ENCODE data around the gene LRCH4.
A peak's percentile ranks its signal among the peaks of the same experiment; 100 is the strongest.

Gene LRCH4

DNA sequence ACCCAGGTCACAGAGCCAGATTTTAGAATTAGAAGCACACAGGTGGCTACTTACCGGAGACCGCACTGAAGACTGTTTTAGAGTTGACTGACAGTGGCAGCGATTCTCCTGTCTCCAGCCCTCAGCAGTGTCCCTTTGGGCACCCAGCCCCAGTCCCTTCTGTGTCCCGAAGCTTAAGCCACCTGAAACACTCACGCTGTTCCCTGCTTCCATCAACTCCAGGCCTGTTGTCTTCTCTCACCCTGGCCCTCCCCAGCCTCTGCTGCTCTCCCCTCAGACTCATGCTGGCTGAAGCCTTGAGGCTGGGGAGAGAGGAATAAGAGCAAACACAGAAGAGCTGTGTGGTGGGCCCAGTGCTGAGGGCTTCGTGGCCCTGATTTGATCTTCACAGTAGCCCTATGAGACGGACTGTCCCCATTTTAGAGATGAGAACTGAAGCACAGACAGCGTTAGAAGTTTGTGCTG is 22.8 kb downstream of the LRCH4 start:
- DNase-seq (ENCODE audit: low read depth), result no peak
- TF ChIP-seq, protein P1, sequence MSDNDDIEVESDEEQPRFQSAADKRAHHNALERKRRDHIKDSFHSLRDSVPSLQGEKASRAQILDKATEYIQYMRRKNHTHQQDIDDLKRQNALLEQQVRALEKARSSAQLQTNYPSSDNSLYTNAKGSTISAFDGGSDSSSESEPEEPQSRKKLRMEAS (IDR thresholded peaks at IDR 0.05; ENCODE audit: low read depth, low read length), result no peak
- TF ChIP-seq, protein P2, sequence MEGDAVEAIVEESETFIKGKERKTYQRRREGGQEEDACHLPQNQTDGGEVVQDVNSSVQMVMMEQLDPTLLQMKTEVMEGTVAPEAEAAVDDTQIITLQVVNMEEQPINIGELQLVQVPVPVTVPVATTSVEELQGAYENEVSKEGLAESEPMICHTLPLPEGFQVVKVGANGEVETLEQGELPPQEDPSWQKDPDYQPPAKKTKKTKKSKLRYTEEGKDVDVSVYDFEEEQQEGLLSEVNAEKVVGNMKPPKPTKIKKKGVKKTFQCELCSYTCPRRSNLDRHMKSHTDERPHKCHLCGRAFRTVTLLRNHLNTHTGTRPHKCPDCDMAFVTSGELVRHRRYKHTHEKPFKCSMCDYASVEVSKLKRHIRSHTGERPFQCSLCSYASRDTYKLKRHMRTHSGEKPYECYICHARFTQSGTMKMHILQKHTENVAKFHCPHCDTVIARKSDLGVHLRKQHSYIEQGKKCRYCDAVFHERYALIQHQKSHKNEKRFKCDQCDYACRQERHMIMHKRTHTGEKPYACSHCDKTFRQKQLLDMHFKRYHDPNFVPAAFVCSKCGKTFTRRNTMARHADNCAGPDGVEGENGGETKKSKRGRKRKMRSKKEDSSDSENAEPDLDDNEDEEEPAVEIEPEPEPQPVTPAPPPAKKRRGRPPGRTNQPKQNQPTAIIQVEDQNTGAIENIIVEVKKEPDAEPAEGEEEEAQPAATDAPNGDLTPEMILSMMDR (IDR thresholded peaks at IDR 0.05; ENCODE audit: low read depth, low read length), result no peak
- TF ChIP-seq POLR2A (IDR thresholded peaks at IDR 0.05; ENCODE audit: extremely low read depth, insufficient read length) (no peak), MYC (IDR thresholded peaks at IDR 0.05; ENCODE audit: low read depth, low read length) (no peak)
- no peak overlapping the region for H3K4me3 ChIP-seq (ENCODE audit: low read depth, low read length)

DNA sequence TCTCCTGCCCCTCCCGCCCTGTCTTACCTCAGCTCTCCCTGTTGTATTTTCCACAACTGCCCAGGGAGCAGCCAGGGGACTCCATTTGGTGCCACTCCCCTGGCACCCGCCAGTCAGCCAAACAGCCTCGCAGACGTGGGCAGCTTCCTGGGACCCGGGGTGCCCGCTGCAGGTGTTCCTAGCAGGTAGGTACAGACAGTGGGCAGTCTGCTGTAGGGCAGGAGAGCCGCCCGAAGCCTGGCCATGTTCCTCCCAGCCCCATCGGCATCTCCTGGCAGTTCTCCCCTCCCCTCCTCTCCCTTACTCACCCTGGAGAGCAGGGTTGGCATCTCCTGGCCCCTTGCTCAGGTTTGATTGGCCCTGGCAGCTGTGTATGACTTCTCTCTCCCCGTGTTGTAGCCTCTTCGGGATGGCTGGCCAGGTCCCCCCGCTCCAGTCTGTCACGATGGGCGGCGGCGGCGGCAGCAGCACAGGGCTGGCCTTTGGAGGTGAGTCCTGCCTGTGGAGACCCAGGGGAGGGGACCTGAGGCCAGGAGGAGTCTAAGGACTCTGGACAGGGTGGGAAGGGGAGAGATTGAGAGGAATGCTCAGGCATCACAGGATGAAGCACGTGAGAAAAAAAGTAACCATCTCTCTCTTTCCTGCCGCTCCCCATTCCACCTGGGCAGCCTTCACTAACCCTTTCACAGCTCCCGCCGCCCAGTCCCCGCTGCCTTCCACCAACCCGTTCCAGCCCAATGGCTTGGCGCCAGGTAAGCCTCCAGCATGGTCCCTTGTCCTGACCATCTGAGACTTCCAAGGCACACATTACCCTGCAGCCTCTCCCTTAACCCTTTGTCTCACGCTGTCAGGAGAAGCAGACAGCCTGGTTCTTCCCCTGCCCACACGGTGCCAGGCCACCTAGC is 23.5 kb downstream of the LRCH4 start:
- DNase-seq (ENCODE audit: low read depth), result no peak
- TF ChIP-seq, protein P1 (IDR thresholded peaks at IDR 0.05; ENCODE audit: low read depth, low read length), result no peak
- TF ChIP-seq, protein P2 (IDR thresholded peaks at IDR 0.05; ENCODE audit: low read depth, low read length), result no peak
- no peak for TF ChIP-seq MYC (IDR thresholded peaks at IDR 0.05; ENCODE audit: low read depth, low read length)
- no peak for TF ChIP-seq POLR2A (IDR thresholded peaks at IDR 0.05; ENCODE audit: extremely low read depth, insufficient read length)

DNA sequence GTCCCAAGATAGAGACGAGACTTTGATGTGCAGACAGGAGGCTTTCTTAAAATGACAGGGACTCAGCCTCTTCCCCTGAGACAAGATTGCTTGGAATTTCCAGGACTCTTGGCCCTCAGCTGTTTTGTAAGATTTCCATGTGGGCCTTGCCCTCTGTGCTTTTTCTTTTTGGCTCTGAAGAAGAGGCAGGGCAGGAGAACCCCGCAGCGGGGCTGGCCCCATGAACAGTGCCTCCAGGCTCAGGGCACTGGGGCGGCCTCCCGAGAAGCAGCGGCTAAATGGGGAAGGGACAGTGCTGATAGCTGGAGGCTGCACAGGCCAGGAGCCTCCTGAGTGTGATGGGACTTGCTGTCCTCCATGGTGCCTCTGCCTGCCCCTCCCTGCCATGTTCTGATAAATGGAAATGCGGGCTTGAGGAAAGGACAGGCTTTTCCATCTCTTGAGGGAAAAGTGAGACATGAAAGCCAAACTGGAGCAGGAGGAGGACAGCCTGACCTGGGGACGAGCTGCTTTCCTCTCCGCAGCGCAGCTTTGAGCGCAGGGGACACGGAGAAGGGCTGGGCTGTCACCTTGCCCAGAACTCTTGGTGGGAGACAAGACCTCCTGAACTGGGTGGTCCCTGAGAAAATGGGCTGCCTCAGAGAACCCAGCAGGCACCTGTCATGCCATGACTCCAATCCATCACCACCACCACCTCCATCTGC is 24.3 kb downstream of the LRCH4 start:
- no peak for DNase-seq (ENCODE audit: low read depth)

More for the DNA sequence above, 23.5 kb downstream of the LRCH4 start:
- no peak overlapping the region for H3K4me3 ChIP-seq (ENCODE audit: low read depth, low read length)

DNA sequence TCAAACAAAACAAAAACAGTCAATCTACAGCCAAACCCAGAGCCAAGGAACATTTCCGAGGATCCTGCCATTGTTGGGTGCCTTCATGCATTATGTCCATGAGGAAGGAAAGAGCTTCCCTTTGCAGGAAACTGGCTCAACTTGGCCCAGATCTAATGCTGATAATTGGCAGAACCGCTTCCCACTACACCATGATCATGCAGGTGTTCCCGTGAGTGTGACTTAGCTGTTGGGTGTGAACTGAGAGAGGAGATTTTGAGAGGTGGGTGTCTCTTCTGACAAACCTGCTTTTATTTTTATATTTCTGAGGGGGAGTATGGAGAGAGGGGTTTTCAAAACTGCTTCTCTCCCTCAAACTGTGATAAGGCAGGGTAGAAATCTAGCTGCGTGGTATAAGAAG is 26.8 kb downstream of the LRCH4 start:
- no peak for DNase-seq (ENCODE audit: low read depth)
- H3K4me3 ChIP-seq (ENCODE audit: low read depth, low read length), result no peak overlapping the region
- TF ChIP-seq, protein P2 (IDR thresholded peaks at IDR 0.05; ENCODE audit: low read depth, low read length), result no peak
- TF ChIP-seq MYC (IDR thresholded peaks at IDR 0.05; ENCODE audit: low read depth, low read length), result no peak
- TF ChIP-seq, protein P1 (IDR thresholded peaks at IDR 0.05; ENCODE audit: low read depth, low read length), result no peak
- no peak for TF ChIP-seq POLR2A (IDR thresholded peaks at IDR 0.05; ENCODE audit: extremely low read depth, insufficient read length)

More for the DNA sequence above, 24.3 kb downstream of the LRCH4 start:
- no peak overlapping the region for H3K4me3 ChIP-seq (ENCODE audit: low read depth, low read length)
- TF ChIP-seq, protein P2 (IDR thresholded peaks at IDR 0.05; ENCODE audit: low read depth, low read length), result no peak
- TF ChIP-seq, protein P1 (IDR thresholded peaks at IDR 0.05; ENCODE audit: low read depth, low read length), result no peak
- TF ChIP-seq MYC (IDR thresholded peaks at IDR 0.05; ENCODE audit: low read depth, low read length), result no peak
- no peak for TF ChIP-seq POLR2A (IDR thresholded peaks at IDR 0.05; ENCODE audit: extremely low read depth, insufficient read length)

DNA sequence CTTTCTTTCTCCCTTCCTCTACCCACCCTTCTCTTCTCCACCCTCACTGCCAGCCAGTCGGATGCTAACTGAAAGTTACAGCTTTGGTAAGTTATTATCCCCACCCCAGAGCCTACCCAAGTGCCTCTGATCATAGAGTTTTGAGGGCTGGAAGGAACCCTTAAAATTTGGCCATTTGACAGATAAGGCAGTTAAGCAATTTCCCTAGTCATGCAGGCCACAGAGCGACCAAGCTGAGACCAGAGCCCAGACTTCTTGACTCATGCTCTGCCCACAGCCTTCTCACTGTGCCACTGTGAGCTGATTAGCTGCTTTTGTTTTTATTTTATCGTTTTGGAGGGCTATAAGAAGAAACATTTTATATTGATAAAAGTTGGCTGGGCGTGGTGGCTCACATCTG is 29.4 kb downstream of the LRCH4 start:
- peak; percentile 72 for DNase-seq (ENCODE audit: low read depth)
- no peak overlapping the region for H3K4me3 ChIP-seq (ENCODE audit: low read depth, low read length)
- TF ChIP-seq MYC (IDR thresholded peaks at IDR 0.05; ENCODE audit: low read depth, low read length), result peak; percentile 47; the same call in 1 of the 2 replicates
- TF ChIP-seq, protein P2 (IDR thresholded peaks at IDR 0.05; ENCODE audit: low read depth, low read length), result no peak
- TF ChIP-seq, protein P1 (IDR thresholded peaks at IDR 0.05; ENCODE audit: low read depth, low read length), result peak; percentile 41; the same call in 1 of the 2 replicates
- TF ChIP-seq POLR2A (IDR thresholded peaks at IDR 0.05; ENCODE audit: extremely low read depth, insufficient read length), result no peak
